Vagina (tissue), 2 donors: ENCODE results near the gene FTSJ1.

Experiments used
- POLR2A ChIP-seq, 2 donors: fragments of 450-650 bp; IDR thresholded peaks; one replicate each; pipeline ENCODE4 v1.6.1; 2017; ENCODE audit warnings: antibody characterized with exemption in 2 of 2, mild to moderate bottlenecking in 2 of 2, moderate library complexity in 2 of 2
- POLR2AphosphoS5 ChIP-seq, 2 donors: sonication (generic); formaldehyde crosslinking; IDR thresholded peaks; one replicate each; pipeline ENCODE4 v1.9.0; 2017; ENCODE audit warnings: antibody characterized with exemption in 2 of 2, mild to moderate bottlenecking in 2 of 2, low read depth in 1 of 2; ENCODE audit not compliant: insufficient read depth in 1 of 2
- TF ChIP-seq, protein P1 (sequence below), 3 experiments: fragments of 450-650 bp in 2 of 3; fragments of 200-600 bp in 1 of 3; sonication (generic) in 1 of 3; IDR thresholded peaks; one replicate each; pipeline ENCODE4 v1.5.1; 2017 to 2019; ENCODE audit warnings: antibody characterized with exemption in 3 of 3, mild to moderate bottlenecking in 2 of 3, moderate library complexity in 2 of 3

DNA sequence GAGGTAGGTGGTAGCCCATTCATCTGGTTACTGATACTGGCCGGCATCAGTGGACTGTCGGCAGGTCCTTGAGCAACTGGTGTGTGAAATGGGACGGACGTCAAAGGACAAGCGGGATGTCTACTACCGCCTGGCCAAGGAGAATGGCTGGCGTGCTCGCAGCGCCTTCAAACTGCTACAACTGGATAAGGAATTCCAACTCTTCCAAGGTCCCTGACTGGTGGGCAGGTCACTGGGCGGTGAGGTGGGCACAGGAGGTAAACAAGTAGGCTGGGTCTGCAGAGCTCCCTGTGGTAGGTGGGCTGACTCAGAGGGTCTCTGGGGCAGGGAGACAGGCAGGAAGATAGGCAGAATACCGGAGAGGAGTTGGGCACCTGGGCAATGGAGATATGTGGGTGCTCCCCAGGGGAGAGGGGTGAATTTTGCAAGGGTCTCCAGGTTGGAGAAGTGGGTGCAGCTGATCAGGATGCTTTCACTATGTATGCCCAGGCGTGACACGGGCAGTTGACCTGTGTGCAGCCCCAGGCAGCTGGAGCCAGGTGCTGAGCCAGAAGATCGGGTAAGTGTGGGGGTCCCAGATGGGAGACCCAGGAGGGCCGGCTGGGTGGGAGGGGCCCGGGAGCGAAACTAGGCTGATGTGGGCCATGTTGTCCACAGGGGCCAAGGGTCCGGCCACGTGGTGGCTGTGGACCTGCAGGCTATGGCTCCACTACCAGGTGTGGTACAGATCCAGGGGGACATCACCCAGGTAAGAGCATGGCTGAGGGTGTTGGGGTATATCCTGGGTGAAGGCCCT, 2.2 kb downstream of the FTSJ1 start:
- TF ChIP-seq, protein P1, sequence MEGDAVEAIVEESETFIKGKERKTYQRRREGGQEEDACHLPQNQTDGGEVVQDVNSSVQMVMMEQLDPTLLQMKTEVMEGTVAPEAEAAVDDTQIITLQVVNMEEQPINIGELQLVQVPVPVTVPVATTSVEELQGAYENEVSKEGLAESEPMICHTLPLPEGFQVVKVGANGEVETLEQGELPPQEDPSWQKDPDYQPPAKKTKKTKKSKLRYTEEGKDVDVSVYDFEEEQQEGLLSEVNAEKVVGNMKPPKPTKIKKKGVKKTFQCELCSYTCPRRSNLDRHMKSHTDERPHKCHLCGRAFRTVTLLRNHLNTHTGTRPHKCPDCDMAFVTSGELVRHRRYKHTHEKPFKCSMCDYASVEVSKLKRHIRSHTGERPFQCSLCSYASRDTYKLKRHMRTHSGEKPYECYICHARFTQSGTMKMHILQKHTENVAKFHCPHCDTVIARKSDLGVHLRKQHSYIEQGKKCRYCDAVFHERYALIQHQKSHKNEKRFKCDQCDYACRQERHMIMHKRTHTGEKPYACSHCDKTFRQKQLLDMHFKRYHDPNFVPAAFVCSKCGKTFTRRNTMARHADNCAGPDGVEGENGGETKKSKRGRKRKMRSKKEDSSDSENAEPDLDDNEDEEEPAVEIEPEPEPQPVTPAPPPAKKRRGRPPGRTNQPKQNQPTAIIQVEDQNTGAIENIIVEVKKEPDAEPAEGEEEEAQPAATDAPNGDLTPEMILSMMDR (IDR thresholded peaks at IDR 0.05): no peak
- TF ChIP-seq POLR2AphosphoS5 (IDR thresholded peaks at IDR 0.05; ENCODE audit: insufficient read depth in 1 of 2, low read depth in 1 of 2) (no peak), POLR2A (IDR thresholded peaks at IDR 0.05) (no peak)
